Esophagus (tissue), 2 donors: ENCODE data around the gene ILKAP. TPM values are rescaled to one million over a fixed set of nuclear protein-coding genes. Genes with fewer than 3 reads are reported as not detected.

Source experiments
- H3K27ac ChIP-seq, 2 donors: one replicate each; pipeline ENCODE4 v1.5.1; 2013; ENCODE audit warnings: low read depth in 2 of 2, mild to moderate bottlenecking in 2 of 2, inconsistent platforms in 1 of 2, low read length in 1 of 2, moderate library complexity in 1 of 2
- H3K27me3 ChIP-seq, 2 donors: one replicate each; pipeline ENCODE4 v1.6.1; 2013; ENCODE audit warnings: low read length in 2 of 2, control low read depth in 1 of 2, mild to moderate bottlenecking in 1 of 2; ENCODE audit not compliant: insufficient read depth in 2 of 2, control insufficient read depth in 1 of 2
- H3K36me3 ChIP-seq, 2 donors: one replicate each; pipeline ENCODE4 v1.6.1; 2013; ENCODE audit warnings: low read length in 1 of 2; ENCODE audit not compliant: control insufficient read depth in 2 of 2, insufficient read depth in 2 of 2
- H3K4me1 ChIP-seq, 2 donors: one replicate each; pipeline ENCODE4 v1.6.1; 2013; ENCODE audit warnings: low read length in 1 of 2; ENCODE audit not compliant: control insufficient read depth in 2 of 2, insufficient read depth in 2 of 2
- H3K4me3 ChIP-seq, 2 donors: one replicate each; pipeline ENCODE4 v1.5.1; 2013; ENCODE audit warnings: low read length in 2 of 2, mild to moderate bottlenecking in 2 of 2, low read depth in 1 of 2, moderate library complexity in 1 of 2
- H3K9me3 ChIP-seq, 2 donors: one replicate each; pipeline ENCODE4 v1.6.1; 2013; ENCODE audit warnings: mild to moderate bottlenecking in 2 of 2, low read depth in 1 of 2, low read length in 1 of 2, moderate library complexity in 1 of 2; ENCODE audit not compliant: control insufficient read depth in 2 of 2, insufficient read depth in 1 of 2
- WGBS, 2 donors: extraction: QIAGEN DNeasy Blood & Tissue Kit; methylation state at CpG; one replicate each; pipeline ENCODE4 v1.1.7; 2013; 5-methylcytosine and 5-hydroxymethylcytosine counted together
- polyA plus RNA-seq, 2 donors: library from polyadenylated mRNA; stranded (reverse); fragments of 200-250 nt; gene quantifications; one replicate each; pipeline ENCODE4 v1.2.3, GENCODE V29; 2013
- donor health status: healthy with polysubstance abuse.
- donor health status: Bipolar disorder and iron deficiency.

Gene ILKAP
- polyA plus RNA-seq, 2 donors = 36.7 to 41.4 TPM

GRCh38 chr2:238120463-238121298 lies 82.8 kb downstream of the ILKAP start:
- Histone ChIP-seq H3K27ac (no peak overlapping the region), H3K9me3 (no peaks in the 10 kb centered on the region), H3K4me1 (peaks cover 0 to 3% of the 10 kb centered on the region in 2 donors), H3K27me3 (no peaks in the 10 kb centered on the region), H3K4me3 (no peak overlapping the region), H3K36me3 (no peaks in the 10 kb centered on the region)
- WGBS, 2 donors = 40 to 49% methylated on average over 30 of the region's 30 CpGs

Other genes with a start within 250 kb of the ILKAP start
- 10 to 100 TPM; 45.5 to 52.3 TPM for gene UBE2F, start 236.7 kb downstream of the ILKAP start, polyA plus RNA-seq
- gene SCLY, start 142.7 kb downstream of the ILKAP start, polyA plus RNA-seq = 1 to 10 TPM; 6.3 to 6.6 TPM
- under 1 TPM; 0.09 to 0.12 TPM for gene ESPNL, start 103.4 kb downstream of the ILKAP start, polyA plus RNA-seq
- gene KLHL30, start 65.0 kb downstream of the ILKAP start, polyA plus RNA-seq = under 1 TPM; 0.21 to 0.24 TPM
- under 1 TPM; 0.06 to 0.38 TPM for gene ERFE, start 44.7 kb downstream of the ILKAP start, polyA plus RNA-seq
- gene HES6, start 36.3 kb upstream of the ILKAP start, polyA plus RNA-seq = 1 to 10 TPM; 2.5 to 3.0 TPM
- 10 to 100 TPM in 1 of 2 donors, 1 to 10 TPM in 1; 4.9 to 12.6 TPM for gene PER2, start 84.9 kb upstream of the ILKAP start, polyA plus RNA-seq
- gene TRAF3IP1, start 116.8 kb upstream of the ILKAP start, polyA plus RNA-seq = 1 to 10 TPM; 3.2 to 4.8 TPM
- gene ASB1, start 223.2 kb upstream of the ILKAP start, polyA plus RNA-seq = 10 to 100 TPM; 10.1 to 10.8 TPM